Fibroblast of pulmonary artery (primary cell): ENCODE data around the gene GYG2.

Source experiments
- DNase-seq: peaks from one replicate; pipeline ENCODE4 v3.0.0-alpha.2; 2010; ENCODE audit warnings: low read depth
- H3K4me3 ChIP-seq: replicated peaks from 2 replicates; pipeline ENCODE4 v1.5.1; 2011; ENCODE audit warnings: low read depth, mild to moderate bottlenecking, control low read depth, low read length, moderate library complexity
- CTCF ChIP-seq: IDR thresholded peaks from 2 replicates; pipeline ENCODE4 v1.5.1; 2011; ENCODE audit warnings: mild to moderate bottlenecking, control low read depth, low read length, inconsistent platforms; ENCODE audit errors: missing control alignments

GYG2 gene

GRCh38 chrX:2907295-2907694 lies 78.6 kb downstream of the GYG2 start:
- H3K4me3 ChIP-seq, result no peak overlapping the region
- TF ChIP-seq CTCF, result no peak
- DNase-seq, result no peak

GRCh38 chrX:2908125-2908685 lies 79.5 kb downstream of the GYG2 start:
- no peak overlapping the region for H3K4me3 ChIP-seq
- no peak for DNase-seq
- TF ChIP-seq CTCF, result no peak

- DNase-seq, result no peak
- H3K4me3 ChIP-seq, result no peak overlapping the region
- no peak for TF ChIP-seq CTCF
Measured at GRCh38 chrX:2910109-2910508, 81.4 kb downstream of the GYG2 start.

GRCh38 chrX:2913118-2913517 lies 84.4 kb downstream of the GYG2 start:
- peak; percentile 18 for TF ChIP-seq CTCF

GRCh38 chrX:2917767-2918166 lies 89.0 kb downstream of the GYG2 start:
- no peak for TF ChIP-seq CTCF
- DNase-seq, result no peak

More at GRCh38 chrX:2913118-2913517, 84.4 kb downstream of the GYG2 start:
- H3K4me3 ChIP-seq, result no peak overlapping the region
- DNase-seq, result no peak

GRCh38 chrX:2921193-2921592 lies 92.5 kb downstream of the GYG2 start:
- H3K4me3 ChIP-seq, result no peak overlapping the region
- TF ChIP-seq CTCF, result no peak
- no peak for DNase-seq

More at GRCh38 chrX:2917767-2918166, 89.0 kb downstream of the GYG2 start:
- H3K4me3 ChIP-seq, result no peak overlapping the region

GRCh38 chrX:2921750-2922149 lies 93.0 kb downstream of the GYG2 start:
- no peak for DNase-seq
- H3K4me3 ChIP-seq, result no peak overlapping the region
- no peak for TF ChIP-seq CTCF
